H1 (cell line): ENCODE results near the gene FAM53B. TPM values are rescaled to one million over a fixed set of nuclear protein-coding genes. Genes with fewer than 3 reads are reported as not detected.

Experiments
- CTCF ChIA-PET: fragments of 300-600 bp; sonication (Branson Sonifier 250); formaldehyde crosslinking; loops from one replicate; lab custom pipeline; 2021; ENCODE audit not compliant: partially characterized antibody; lab: Charles Lee
- POLR2A ChIA-PET: fragments of 300-600 bp; sonication (Branson Sonifier 250); formaldehyde crosslinking; loops from one replicate; lab custom pipeline; 2021; ENCODE audit warnings: inconsistent platforms; ENCODE audit not compliant: partially characterized antibody; lab: Charles Lee
- DNase-seq, 2 experiments: peaks; one replicate each; pipeline versions ENCODE4 v3.0.0 to v3.0.0-alpha.2; 2010 to 2022; ENCODE audit warnings: low spot score in 2 of 2, low read depth in 1 of 2, mixed read lengths in 1 of 2
- FAIRE-seq: peaks from 2 replicates; lab custom pipeline; 2011; peaks lifted over from hg19 to GRCh38; lab: Jason Lieb, UNC
- H2AFZ ChIP-seq: 2 replicates; pipeline ENCODE4 v1.8.1; 2012; ENCODE audit warnings: low read length, inconsistent platforms
- H2AK5ac ChIP-seq: 2 replicates; pipeline ENCODE4 v1.6.1; 2013; ENCODE audit warnings: low read depth, low read length
- H2BK120ac ChIP-seq: replicated peaks from 2 replicates; pipeline ENCODE3; 2013; ENCODE audit warnings: low read depth, low read length, inconsistent platforms
- H2BK12ac ChIP-seq: 2 replicates; pipeline ENCODE4 v1.6.1; 2013; ENCODE audit warnings: low read depth, low read length
- H2BK15ac ChIP-seq: 2 replicates; pipeline ENCODE4 v1.6.1; 2013; ENCODE audit warnings: low read length
- H2BK20ac ChIP-seq: 2 replicates; pipeline ENCODE4 v1.6.1; 2013; ENCODE audit warnings: low read length
- H2BK5ac ChIP-seq: 2 replicates; pipeline ENCODE4 v1.6.1; 2013; ENCODE audit warnings: low read depth, low read length
- H3K14ac ChIP-seq: 2 replicates; pipeline ENCODE4 v1.6.1; 2013; ENCODE audit warnings: inconsistent platforms; ENCODE audit not compliant: insufficient read length
- H3K18ac ChIP-seq: 2 replicates; pipeline ENCODE4 v1.6.1; 2013; ENCODE audit warnings: low read length; ENCODE audit errors: extremely low read depth
- H3K23ac ChIP-seq: 2 replicates; pipeline ENCODE4 v1.6.1; 2013; ENCODE audit warnings: inconsistent platforms; ENCODE audit not compliant: insufficient read length
- H3K23me2 ChIP-seq: 2 replicates; pipeline ENCODE4 v1.6.1; 2013; ENCODE audit warnings: low read depth, low read length
- H3K27ac ChIP-seq: 2 replicates; pipeline ENCODE4 v1.6.1; 2011; ENCODE audit warnings: low read depth, low read length, inconsistent platforms
- H3K27me3 ChIP-seq, 4 experiments: replicated peaks in 1 of 4; 1 replicate in 1 of 4; 2 replicates in 3 of 4; pipeline versions ENCODE4 v1.6.1 to v1.8.1; 2011 to 2013; ENCODE audit warnings: low read length in 3 of 4, mild to moderate bottlenecking in 3 of 4, inconsistent platforms in 2 of 4, mixed read lengths in 2 of 4, moderate library complexity in 1 of 4; ENCODE audit not compliant: control insufficient read depth in 3 of 4, insufficient read depth in 3 of 4; ENCODE audit errors: extremely low read depth in 1 of 4
- H3K36me3 ChIP-seq, 4 experiments: 2 replicates each; pipeline versions ENCODE4 v1.6.1 to v1.8.1; 2011 to 2013; ENCODE audit warnings: mild to moderate bottlenecking in 4 of 4, low read length in 3 of 4, moderate library complexity in 2 of 4, control low read depth in 1 of 4, inconsistent platforms in 1 of 4; ENCODE audit not compliant: insufficient read depth in 4 of 4, control insufficient read depth in 2 of 4
- H3K4ac ChIP-seq: replicated peaks from 2 replicates; pipeline ENCODE3; 2013; ENCODE audit warnings: low read length, low read depth, mixed read lengths, inconsistent platforms; ENCODE audit not compliant: insufficient read length
- H3K4me1 ChIP-seq, 4 experiments: replicated peaks in 1 of 4; 1 replicate in 1 of 4; 2 replicates in 3 of 4; pipeline versions ENCODE4 v1.6.1 to v1.8.1; 2011 to 2013; ENCODE audit warnings: low read length in 3 of 4, inconsistent platforms in 2 of 4, mixed read lengths in 1 of 4; ENCODE audit not compliant: insufficient read depth in 4 of 4, control insufficient read depth in 3 of 4
- H3K4me2 ChIP-seq, 2 experiments: 2 replicates each; pipeline versions ENCODE4 v1.6.1 to v1.8.1; 2011 to 2013; ENCODE audit warnings: low read depth in 2 of 2, low read length in 2 of 2, control low read depth in 1 of 2, inconsistent platforms in 1 of 2, mild to moderate bottlenecking in 1 of 2; ENCODE audit not compliant: insufficient read depth in 1 of 2
- H3K4me3 ChIP-seq, 4 experiments: fragments of 200-600, 300-600 bp in 1 of 4; sonication (generic), shearing (Covaris generic), sonication (Bioruptor Twin) in 1 of 4; 2 replicates each; pipeline versions ENCODE4 v1.5.1 to v1.8.1; 2011 to 2016; ENCODE audit warnings: low read length in 4 of 4, low read depth in 3 of 4, control low read depth in 2 of 4, inconsistent platforms in 2 of 4, mild to moderate bottlenecking in 2 of 4, mixed read lengths in 1 of 4, moderate library complexity in 1 of 4; ENCODE audit not compliant: insufficient read depth in 2 of 4; ENCODE audit errors: extremely low read depth in 1 of 4
- H3K56ac ChIP-seq: replicated peaks from 2 replicates; pipeline ENCODE3; 2013; ENCODE audit warnings: low read depth, mild to moderate bottlenecking, mixed read lengths, low read length, inconsistent platforms; ENCODE audit not compliant: insufficient read length
- H3K79me1 ChIP-seq: 2 replicates; pipeline ENCODE4 v1.6.1; 2013; ENCODE audit warnings: low read depth, low read length, control low read depth
- H3K79me2 ChIP-seq, 2 experiments: 2 replicates each; pipeline versions ENCODE4 v1.6.1 to v1.8.1; 2012 to 2013; ENCODE audit warnings: low read length in 2 of 2, mild to moderate bottlenecking in 2 of 2, inconsistent platforms in 1 of 2; ENCODE audit not compliant: insufficient read depth in 2 of 2, control insufficient read depth in 1 of 2
- H3K9ac ChIP-seq, 4 experiments: replicated peaks in 1 of 4; 1 replicate in 1 of 4; 2 replicates in 3 of 4; pipeline versions ENCODE4 v1.6.1 to v1.8.1; 2011 to 2013; ENCODE audit warnings: low read depth in 3 of 4, low read length in 3 of 4, control low read depth in 2 of 4, mild to moderate bottlenecking in 2 of 4, moderate library complexity in 2 of 4, inconsistent platforms in 1 of 4; ENCODE audit errors: extremely low read depth in 1 of 4
- H3K9me3 ChIP-seq, 2 experiments: 2 replicates each; pipeline versions ENCODE4 v1.6.1 to v1.8.1; 2012 to 2013; ENCODE audit warnings: mild to moderate bottlenecking in 2 of 2, moderate library complexity in 2 of 2, control low read depth in 1 of 2, inconsistent platforms in 1 of 2, low read depth in 1 of 2, low read length in 1 of 2, mixed read lengths in 1 of 2; ENCODE audit not compliant: insufficient read depth in 2 of 2
- H4K20me1 ChIP-seq, 2 experiments: replicated peaks in 1 of 2; 2 replicates each; pipeline versions ENCODE3 to v1.8.1; 2011 to 2013; ENCODE audit warnings: inconsistent platforms in 2 of 2, low read length in 2 of 2, mild to moderate bottlenecking in 1 of 2; ENCODE audit not compliant: insufficient read depth in 2 of 2, control insufficient read depth in 1 of 2
- H4K5ac ChIP-seq: 2 replicates; pipeline ENCODE4 v1.6.1; 2013; ENCODE audit warnings: low read length, low read depth, mixed read lengths, inconsistent platforms; ENCODE audit not compliant: insufficient read length
- H4K8ac ChIP-seq: 2 replicates; pipeline ENCODE4 v1.8.0; 2013; ENCODE audit warnings: mild to moderate bottlenecking, moderate library complexity, low read length, inconsistent platforms; ENCODE audit not compliant: insufficient read depth; ENCODE audit errors: extremely low read depth
- H4K91ac ChIP-seq: replicated peaks from 2 replicates; pipeline ENCODE3; 2013; ENCODE audit warnings: low read length, mixed read lengths, inconsistent platforms; ENCODE audit not compliant: insufficient read length
- CREB1 ChIP-seq: IDR thresholded peaks from 2 replicates; pipeline ENCODE4 v1.6.1; 2012; ENCODE audit warnings: inconsistent platforms
- EP300 ChIP-seq, 2 experiments: IDR thresholded peaks; 1 replicate in 1 of 2; 2 replicates in 1 of 2; pipeline ENCODE4 v1.6.1; 2011 to 2012; ENCODE audit warnings: low read depth in 2 of 2, low read length in 2 of 2, mild to moderate bottlenecking in 2 of 2, borderline replicate concordance in 1 of 2, inconsistent platforms in 1 of 2, moderate library complexity in 1 of 2
- GABPA ChIP-seq: IDR thresholded peaks from 2 replicates; pipeline ENCODE4 v1.6.1; 2011; ENCODE audit warnings: mild to moderate bottlenecking, low read length, moderate library complexity, borderline replicate concordance; ENCODE audit not compliant: insufficient read depth
- NANOG ChIP-seq: IDR thresholded peaks from 2 replicates; pipeline ENCODE4 v1.6.1; 2011; ENCODE audit warnings: low read length, low read depth, mild to moderate bottlenecking, inconsistent platforms; ENCODE audit not compliant: insufficient read depth, poor library complexity, severe bottlenecking
- POU5F1 ChIP-seq: IDR thresholded peaks from 2 replicates; pipeline ENCODE4 v1.6.1; 2011; ENCODE audit warnings: low read depth, mild to moderate bottlenecking, low read length, moderate library complexity
- RAD21 ChIP-seq, 2 experiments: IDR thresholded peaks in 1 of 2; conservative IDR thresholded peaks in 1 of 2; 2 replicates each; pipeline ENCODE4 v1.6.1; 2011; ENCODE audit warnings: low read depth in 2 of 2, low read length in 2 of 2, improper control_type of control experiment in 1 of 2, inconsistent platforms in 1 of 2, mild to moderate bottlenecking in 1 of 2, moderate library complexity in 1 of 2
- RXRA ChIP-seq: IDR thresholded peaks from 2 replicates; pipeline ENCODE4 v1.6.1; 2011; ENCODE audit warnings: low read depth, mild to moderate bottlenecking, low read length, moderate library complexity; ENCODE audit not compliant: insufficient read depth
- SP1 ChIP-seq: IDR thresholded peaks from 2 replicates; pipeline ENCODE4 v1.6.1; 2011; ENCODE audit warnings: low read depth, low read length
- SP2 ChIP-seq: IDR thresholded peaks from 2 replicates; pipeline ENCODE4 v1.6.1; 2012; ENCODE audit warnings: mild to moderate bottlenecking, low read length, inconsistent platforms
- YY1 ChIP-seq: IDR thresholded peaks from 2 replicates; pipeline ENCODE4 v1.6.1; 2011; ENCODE audit warnings: low read depth, mild to moderate bottlenecking, low read length
- WGBS, 2 experiments: shearing (Covaris generic) in 1 of 2; methylation state at CpG; one replicate each; pipeline versions ENCODE4 v1.1.6 to v1.1.7; 2013 to 2015; ENCODE audit warnings: low lambda C conversion rate in 2 of 2, mixed read lengths in 2 of 2, inconsistent platforms in 1 of 2, low coverage in 1 of 2, missing lambda C conversion rate in 1 of 2; ENCODE audit not compliant: insufficient replicate concordance in 2 of 2, insufficient coverage in 1 of 2, insufficient read length in 1 of 2; ENCODE audit errors: extremely low coverage in 1 of 2, missing lambda C conversion rate in 1 of 2; 5-methylcytosine and 5-hydroxymethylcytosine counted together
- polyA plus RNA-seq, 7 experiments: library from polyadenylated mRNA; depleted of rRNA in 3 of 7; stranded (reverse) in 5 of 7; unstranded in 2 of 7; fragments of >200 nt in 5 of 7; fragments of 200-250 nt in 2 of 7; gene quantifications; 1 replicate in 5 of 7; 2 replicates in 1 of 7; 4 replicates in 1 of 7; pipeline versions ENCODE4 v1.2.1 to v1.2.3, GENCODE V29; 2011 to 2013; ENCODE audit warnings: missing spikeins in 2 of 7, mixed read lengths in 2 of 7
- total RNA-seq: library from RNA; stranded (reverse); fragmentation: NEBNext Ultra II Directional; extraction: Animal tissue kit (Norgen Biotek cat#: 25700); gene quantifications from 2 replicates; pipeline ENCODE4 v1.2.1, GENCODE V29; 2021
- TF ChIP-seq, protein P1 (sequence below): IDR thresholded peaks from 2 replicates; pipeline ENCODE4 v1.6.1; 2012; ENCODE audit warnings: low read length, inconsistent platforms

The FAM53B gene
- total and polyA plus RNA-seq, 2 of the 8 experiments (the other 6 are each of a cell fraction or from before 2014, with no cell fraction given), result 5.3 to 14.4 TPM

- H2AK5ac ChIP-seq, result no peak overlapping the region
- H3K9ac ChIP-seq, result no peak overlapping the region
- H3K4me1 ChIP-seq, result peaks cover 6 to 15% (median 11%) of the 10 kb centered on the region in 4 experiments
- H3K56ac ChIP-seq, result no peak overlapping the region
- no peak overlapping the region for H3K4me2 ChIP-seq
- no peak overlapping the region for H3K23ac ChIP-seq
- H2BK5ac ChIP-seq, result no peak overlapping the region; the same call in 1 of the 2 replicates
- H4K8ac ChIP-seq, result no peak overlapping the region
- no peak overlapping the region for H3K4me3 ChIP-seq
- FAIRE-seq (no peak), DNase-seq (no peak)
- H2BK12ac ChIP-seq, result no peak overlapping the region
- no peak overlapping the region for H3K4ac ChIP-seq
- H2AFZ ChIP-seq, result no peak overlapping the region
- no peak overlapping the region for H3K14ac ChIP-seq
- H4K91ac ChIP-seq, result no peak overlapping the region
- H4K5ac ChIP-seq, result no peak overlapping the region
- H3K9me3 ChIP-seq, result no peaks in the 10 kb centered on the region
- H3K27me3 ChIP-seq, result no peaks in the 10 kb centered on the region
- ChIA-PET POLR2A (no interaction called here), CTCF (interaction anchor here (0.6 to 1.2 kb wide), 4 partner anchors 22 to 1660 kb away, joined by 3 read pairs; no protein-coding TSS in a partner anchor)
- H3K27ac ChIP-seq, result no peak overlapping the region
- 95% methylated on average over 21 of the region's 31 CpGs; no CpG with 5 or more reads in 1 of the 2 experiments for WGBS, 2 experiments
- no peaks in the 10 kb centered on the region for H3K36me3 ChIP-seq
- H2BK20ac ChIP-seq, result no peak overlapping the region
- H3K79me1 ChIP-seq, result peaks cover 4% of the 10 kb centered on the region; the same call in 1 of the 2 replicates
- no peaks in the 10 kb centered on the region for H3K79me2 ChIP-seq
- no peaks in the 10 kb centered on the region for H3K23me2 ChIP-seq
- H3K18ac ChIP-seq, result no peak overlapping the region; the same call in 1 of the 2 replicates
- H2BK15ac ChIP-seq, result no peak overlapping the region
- H2BK120ac ChIP-seq, result no peak overlapping the region
- H4K20me1 ChIP-seq, result peaks cover 2 to 15% of the 10 kb centered on the region in 2 experiments
- TF ChIP-seq SP2 (no peak), EP300 (IDR thresholded peaks at IDR 0.05; ENCODE audit: borderline replicate concordance in 1 of 2, low read depth in 2 of 2, low read length in 2 of 2) (no peak), NANOG (no peak), CREB1 (no peak), YY1 (no peak), RAD21 (IDR thresholded peaks at IDR 0.05 in 1 of 2, conservative IDR thresholded peaks at IDR 0.05 in 1 of 2; ENCODE audit: low read depth in 2 of 2, low read length in 2 of 2) (no peak), RXRA (no peak), SP1 (no peak), GABPA (no peak), POU5F1 (no peak)
- TF ChIP-seq, protein P1, sequence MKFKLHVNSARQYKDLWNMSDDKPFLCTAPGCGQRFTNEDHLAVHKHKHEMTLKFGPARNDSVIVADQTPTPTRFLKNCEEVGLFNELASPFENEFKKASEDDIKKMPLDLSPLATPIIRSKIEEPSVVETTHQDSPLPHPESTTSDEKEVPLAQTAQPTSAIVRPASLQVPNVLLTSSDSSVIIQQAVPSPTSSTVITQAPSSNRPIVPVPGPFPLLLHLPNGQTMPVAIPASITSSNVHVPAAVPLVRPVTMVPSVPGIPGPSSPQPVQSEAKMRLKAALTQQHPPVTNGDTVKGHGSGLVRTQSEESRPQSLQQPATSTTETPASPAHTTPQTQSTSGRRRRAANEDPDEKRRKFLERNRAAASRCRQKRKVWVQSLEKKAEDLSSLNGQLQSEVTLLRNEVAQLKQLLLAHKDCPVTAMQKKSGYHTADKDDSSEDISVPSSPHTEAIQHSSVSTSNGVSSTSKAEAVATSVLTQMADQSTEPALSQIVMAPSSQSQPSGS, result no peak
Measured at GRCh38 chr10:124622866-124623536, 121.2 kb downstream of the FAM53B start.
